Stomach (tissue), 4 donors: Measurements from ENCODE around the gene ANAPC2.

Experiments
- EP300 ChIP-seq: sonication (generic); formaldehyde crosslinking; IDR thresholded peaks from one replicate; pipeline ENCODE4 v1.6.1; 2017; ENCODE audit warnings: antibody characterized with exemption
- POLR2A ChIP-seq, 4 donors: fragments of 450-650 bp; IDR thresholded peaks; one replicate each; pipeline ENCODE4 v1.6.1; 2016; ENCODE audit warnings: antibody characterized with exemption in 4 of 4, control low read depth in 2 of 4, mild to moderate bottlenecking in 1 of 4, moderate library complexity in 1 of 4
- POLR2AphosphoS5 ChIP-seq, 3 donors: sonication (generic); formaldehyde crosslinking; IDR thresholded peaks; one replicate each; pipeline ENCODE4 v1.6.1; 2016; ENCODE audit warnings: antibody characterized with exemption in 3 of 3
- TF ChIP-seq, protein P1 (sequence below), 7 experiments: fragments of 450-650 bp in 4 of 7; fragments of 200-600 bp in 3 of 7; sonication (generic) in 3 of 7; IDR thresholded peaks; one replicate each; pipeline ENCODE4 v1.5.1; 2016 to 2019; ENCODE audit warnings: antibody characterized with exemption in 7 of 7, control low read depth in 2 of 7, mild to moderate bottlenecking in 1 of 7

DNA sequence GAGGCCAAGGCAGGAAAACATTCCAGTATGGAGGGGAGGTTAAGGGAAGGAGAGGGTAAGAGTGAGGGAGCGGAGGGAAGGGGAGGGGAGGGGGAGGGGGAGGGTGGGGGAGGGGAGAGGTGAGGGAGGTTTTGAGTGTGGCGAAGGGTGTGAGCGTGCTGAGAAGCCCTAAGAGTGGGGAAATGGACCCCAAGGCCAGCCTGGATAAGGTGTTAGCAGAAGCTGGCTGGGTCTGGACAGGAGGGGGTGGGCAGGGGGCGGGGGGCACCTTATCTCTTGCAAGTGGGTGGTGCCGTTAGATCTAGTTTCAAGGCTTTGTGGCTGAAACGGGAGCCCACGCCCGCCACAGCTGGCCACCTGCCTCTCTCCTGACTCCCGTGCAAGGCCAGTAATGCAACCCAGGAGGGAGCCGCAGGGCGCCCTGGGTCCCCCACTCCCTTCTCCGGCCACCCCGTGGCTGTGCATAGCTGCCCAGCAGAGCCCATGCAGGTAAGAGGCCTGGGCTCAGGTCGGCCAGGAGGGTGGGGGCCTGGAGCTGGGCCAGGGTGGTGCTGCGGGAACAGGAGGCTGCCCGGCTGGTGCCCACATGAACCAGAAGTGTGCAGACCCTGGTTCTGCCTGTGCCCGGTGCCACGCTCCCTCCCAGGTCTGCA lies 39.6 kb upstream of the ANAPC2 start:
- TF ChIP-seq POLR2AphosphoS5 (IDR thresholded peaks at IDR 0.05) (no peak), POLR2A (IDR thresholded peaks at IDR 0.05) (no peak), EP300 (no peak)
- TF ChIP-seq, protein P1, sequence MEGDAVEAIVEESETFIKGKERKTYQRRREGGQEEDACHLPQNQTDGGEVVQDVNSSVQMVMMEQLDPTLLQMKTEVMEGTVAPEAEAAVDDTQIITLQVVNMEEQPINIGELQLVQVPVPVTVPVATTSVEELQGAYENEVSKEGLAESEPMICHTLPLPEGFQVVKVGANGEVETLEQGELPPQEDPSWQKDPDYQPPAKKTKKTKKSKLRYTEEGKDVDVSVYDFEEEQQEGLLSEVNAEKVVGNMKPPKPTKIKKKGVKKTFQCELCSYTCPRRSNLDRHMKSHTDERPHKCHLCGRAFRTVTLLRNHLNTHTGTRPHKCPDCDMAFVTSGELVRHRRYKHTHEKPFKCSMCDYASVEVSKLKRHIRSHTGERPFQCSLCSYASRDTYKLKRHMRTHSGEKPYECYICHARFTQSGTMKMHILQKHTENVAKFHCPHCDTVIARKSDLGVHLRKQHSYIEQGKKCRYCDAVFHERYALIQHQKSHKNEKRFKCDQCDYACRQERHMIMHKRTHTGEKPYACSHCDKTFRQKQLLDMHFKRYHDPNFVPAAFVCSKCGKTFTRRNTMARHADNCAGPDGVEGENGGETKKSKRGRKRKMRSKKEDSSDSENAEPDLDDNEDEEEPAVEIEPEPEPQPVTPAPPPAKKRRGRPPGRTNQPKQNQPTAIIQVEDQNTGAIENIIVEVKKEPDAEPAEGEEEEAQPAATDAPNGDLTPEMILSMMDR (IDR thresholded peaks at IDR 0.05), result no peak
